ENCODE results near the gene GREM1.

GREM1 gene

GRCh38 chr15:32674681-32675080 lies 43.1 kb upstream of the GREM1 start:
- peaks cover 17% of the 10 kb centered on the region for H3K4me1 Mint-ChIP-seq
- H3K27me3 Mint-ChIP-seq (ENCODE audit: low read depth): peaks cover 12% of the 10 kb centered on the region

GRCh38 chr15:32675466-32675865 lies 42.3 kb upstream of the GREM1 start:
- Mint-ChIP-seq H3K27me3 (ENCODE audit: low read depth) (peaks cover 12% of the 10 kb centered on the region), H3K36me3 (ENCODE audit: low read depth) (no peaks in the 10 kb centered on the region), H3K27ac (no peak overlapping the region), H3K4me1 (peaks cover 17% of the 10 kb centered on the region), H3K9me3 (no peaks in the 10 kb centered on the region), H3K4me3 (no peak overlapping the region)
- no peak for TF ChIP-seq CTCF (IDR thresholded peaks at IDR 0.05; ENCODE audit: unreplicated experiment in 3 of 3)

More at GRCh38 chr15:32674681-32675080, 43.1 kb upstream of the GREM1 start:
- H3K4me3 Mint-ChIP-seq: no peak overlapping the region
- no peak overlapping the region for H3K27ac Mint-ChIP-seq
- H3K36me3 Mint-ChIP-seq (ENCODE audit: low read depth): no peaks in the 10 kb centered on the region
- no peaks in the 10 kb centered on the region for H3K9me3 Mint-ChIP-seq
- TF ChIP-seq CTCF (IDR thresholded peaks at IDR 0.05; ENCODE audit: unreplicated experiment in 3 of 3): no peak

- H3K9me3 Mint-ChIP-seq: no peaks in the 10 kb centered on the region
- no peak overlapping the region for H3K4me3 Mint-ChIP-seq
- H3K27me3 Mint-ChIP-seq (ENCODE audit: low read depth): peaks cover 8% of the 10 kb centered on the region
- H3K36me3 Mint-ChIP-seq (ENCODE audit: low read depth): no peaks in the 10 kb centered on the region
- no peak for TF ChIP-seq CTCF (IDR thresholded peaks at IDR 0.05; ENCODE audit: unreplicated experiment in 3 of 3)
- H3K27ac Mint-ChIP-seq: no peak overlapping the region
- H3K4me1 Mint-ChIP-seq: peaks cover 17% of the 10 kb centered on the region
Measured at GRCh38 chr15:32676169-32676568, 41.6 kb upstream of the GREM1 start.

GRCh38 chr15:32677238-32677750 lies 40.5 kb upstream of the GREM1 start:
- Mint-ChIP-seq H3K36me3 (ENCODE audit: low read depth) (no peaks in the 10 kb centered on the region), H3K4me1 (peaks cover 17% of the 10 kb centered on the region), H3K27me3 (ENCODE audit: low read depth) (peaks cover 8% of the 10 kb centered on the region), H3K9me3 (no peaks in the 10 kb centered on the region), H3K4me3 (no peak overlapping the region), H3K27ac (peak overlapping the region in 2 of 3 experiments; percentile 31 to 66)
- TF ChIP-seq CTCF (IDR thresholded peaks at IDR 0.05; ENCODE audit: unreplicated experiment in 3 of 3): no peak

GRCh38 chr15:32679298-32679690 lies 38.5 kb upstream of the GREM1 start:
- no peaks in the 10 kb centered on the region for H3K9me3 Mint-ChIP-seq
- no peak overlapping the region for H3K4me3 Mint-ChIP-seq
- H3K27ac Mint-ChIP-seq: no peak overlapping the region
- peaks cover 3% of the 10 kb centered on the region for H3K27me3 Mint-ChIP-seq (ENCODE audit: low read depth)
- H3K36me3 Mint-ChIP-seq (ENCODE audit: low read depth): no peaks in the 10 kb centered on the region
- peaks cover 17% of the 10 kb centered on the region for H3K4me1 Mint-ChIP-seq
- TF ChIP-seq CTCF (IDR thresholded peaks at IDR 0.05; ENCODE audit: unreplicated experiment in 3 of 3): no peak

- H3K4me1 Mint-ChIP-seq: peaks cover 3% of the 10 kb centered on the region
- peaks cover 4% of the 10 kb centered on the region for H3K27me3 Mint-ChIP-seq (ENCODE audit: low read depth)
- H3K36me3 Mint-ChIP-seq (ENCODE audit: low read depth): peaks cover 4% of the 10 kb centered on the region
- no peak overlapping the region for H3K27ac Mint-ChIP-seq
- no peak for TF ChIP-seq CTCF (IDR thresholded peaks at IDR 0.05; ENCODE audit: unreplicated experiment in 3 of 3)
- H3K9me3 Mint-ChIP-seq: no peaks in the 10 kb centered on the region
- no peak overlapping the region for H3K4me3 Mint-ChIP-seq
Measured at GRCh38 chr15:32682569-32682968, 35.2 kb upstream of the GREM1 start.

All from nephron (organoid).